Endothelial cell (in vitro differentiated cells): ENCODE data around the gene KCTD11. TPM values are rescaled to one million over a fixed set of nuclear protein-coding genes. Genes with fewer than 3 reads are reported as not detected.

Experiments used
- DNase-seq: peaks from one replicate; pipeline ENCODE4 v3.0.0; 2021; ENCODE audit warnings: low spot score
- H3K27ac Mint-ChIP-seq: one replicate; pipeline ENCODE4 v1.8.0; 2021; ENCODE audit warnings: mixed read lengths, inconsistent platforms; ENCODE audit not compliant: unreplicated experiment
- H3K27me3 Mint-ChIP-seq: one replicate; pipeline ENCODE4 v1.8.0; 2021; ENCODE audit warnings: mild to moderate bottlenecking, moderate library complexity, mixed read lengths, inconsistent platforms; ENCODE audit not compliant: unreplicated experiment
- H3K36me3 Mint-ChIP-seq: one replicate; pipeline ENCODE4 v1.8.0; 2021; ENCODE audit warnings: mild to moderate bottlenecking, low read depth, mixed read lengths, inconsistent platforms; ENCODE audit not compliant: unreplicated experiment
- H3K4me1 Mint-ChIP-seq: one replicate; pipeline ENCODE4 v1.8.0; 2021; ENCODE audit warnings: mild to moderate bottlenecking, mixed read lengths, inconsistent platforms; ENCODE audit not compliant: unreplicated experiment
- H3K4me3 Mint-ChIP-seq: one replicate; pipeline ENCODE4 v1.8.0; 2021; ENCODE audit warnings: mild to moderate bottlenecking, mixed read lengths, inconsistent platforms; ENCODE audit not compliant: unreplicated experiment
- H3K9me3 Mint-ChIP-seq: one replicate; pipeline ENCODE4 v1.8.0; 2021; ENCODE audit warnings: mixed read lengths, inconsistent platforms; ENCODE audit not compliant: unreplicated experiment
- CTCF ChIP-seq: fragments of 200-600 bp; sonication (generic); IDR thresholded peaks from one replicate; pipeline ENCODE4 v1.5.0; 2021; ENCODE audit warnings: antibody characterized with exemption; ENCODE audit not compliant: unreplicated experiment
- total RNA-seq: library from RNA; stranded (reverse); fragmentation: NEBNext Ultra II Directional; extraction: Animal tissue kit (Norgen Biotek cat#: 25700); gene quantifications from one replicate; pipeline ENCODE4 v1.2.1, GENCODE V29; 2021; ENCODE audit not compliant: unreplicated experiment

KCTD11 gene
- total RNA-seq, 1 donor from 2014 or later = 4.8 TPM

GRCh38 chr17:7391307-7391706 is 39.3 kb downstream of the KCTD11 start:
- peak overlapping the region; percentile 69 for H3K4me3 Mint-ChIP-seq

GRCh38 chr17:7392696-7393612 is 41.0 kb downstream of the KCTD11 start:
- peak overlapping the region; percentile 85 for H3K4me3 Mint-ChIP-seq
- peaks cover 40% of the 10 kb centered on the region for H3K4me1 Mint-ChIP-seq
- DNase-seq = no peak
- peaks cover 15% of the 10 kb centered on the region for H3K27me3 Mint-ChIP-seq
- no peak for TF ChIP-seq CTCF
- H3K27ac Mint-ChIP-seq = no peak overlapping the region
- H3K9me3 Mint-ChIP-seq = no peaks in the 10 kb centered on the region
- peaks cover 13% of the 10 kb centered on the region for H3K36me3 Mint-ChIP-seq

More at GRCh38 chr17:7391307-7391706, 39.3 kb downstream of the KCTD11 start:
- H3K36me3 Mint-ChIP-seq = peaks cover 13% of the 10 kb centered on the region
- peak overlapping the region; percentile 81 for H3K27ac Mint-ChIP-seq
- peaks cover 40% of the 10 kb centered on the region for H3K4me1 Mint-ChIP-seq
- no peaks in the 10 kb centered on the region for H3K9me3 Mint-ChIP-seq
- TF ChIP-seq CTCF = no peak
- DNase-seq = no peak
- H3K27me3 Mint-ChIP-seq = peaks cover 14% of the 10 kb centered on the region

GRCh38 chr17:7393613-7394451 is 41.9 kb downstream of the KCTD11 start:
- no peak for DNase-seq
- Mint-ChIP-seq H3K27me3 (peaks cover 15% of the 10 kb centered on the region), H3K9me3 (no peaks in the 10 kb centered on the region), H3K36me3 (peaks cover 13% of the 10 kb centered on the region), H3K4me1 (peaks cover 40% of the 10 kb centered on the region), H3K4me3 (peak overlapping the region; percentile 93), H3K27ac (no peak overlapping the region)
- TF ChIP-seq CTCF = no peak

GRCh38 chr17:7394452-7395191 is 42.7 kb downstream of the KCTD11 start, which contains the start of gene PLSCR3:
PLSCR3 (minus strand) TSS chr17:7394525; CDS start chr17:7394110, 415 bp downstream.
- Mint-ChIP-seq H3K4me1 (peaks cover 35% of the 10 kb centered on the region), H3K36me3 (peaks cover 7% of the 10 kb centered on the region), H3K27ac (peak within 1 kb of the TSS; percentile 85), H3K27me3 (peaks cover 13% of the 10 kb centered on the region), H3K4me3 (peak within 1 kb of the TSS; percentile 95), H3K9me3 (no peaks in the 10 kb centered on the region)
- peak; percentile 45 for TF ChIP-seq CTCF
- peak; percentile 85 for DNase-seq
